Mesenteric fat pad (tissue), 1 donor: Measurements from ENCODE around the gene TXNRD2. TPM values are rescaled to one million over a fixed set of nuclear protein-coding genes. Genes with fewer than 3 reads are reported as not detected.

Experiments used
- DNase-seq: peaks from one replicate; pipeline ENCODE4 v3.0.0-alpha.2; 2020; ENCODE audit warnings: low spot score
- total RNA-seq: library from RNA; stranded (reverse); fragmentation: NEBNext Ultra II Directional; extraction: Animal tissue kit (Norgen Biotek cat#: 25700); gene quantifications from one replicate; pipeline ENCODE4 v1.2.1, GENCODE V29; 2021
- donor health status: DM: yes; HTN: yes; CAD: no.

The TXNRD2 gene
- total RNA-seq, 1 donor from 2014 or later: 20.2 TPM

GRCh38 chr22:19980766-19981165 lies 39.1 kb upstream of the TXNRD2 start:
- DNase-seq: no peak

GRCh38 chr22:19979712-19980493 lies 38.3 kb upstream of the TXNRD2 start:
- DNase-seq: no peak

- no peak for DNase-seq
These were observed 37.1 kb upstream of the TXNRD2 start for GRCh38 chr22:19978748-19979147.

- no peak for DNase-seq
These were observed 36.0 kb upstream of the TXNRD2 start for GRCh38 chr22:19977296-19978243.

- no peak for DNase-seq
These were observed 35.1 kb upstream of the TXNRD2 start for GRCh38 chr22:19976671-19977070.

- no peak for DNase-seq
These were observed 34.1 kb upstream of the TXNRD2 start for GRCh38 chr22:19975707-19976035.

- DNase-seq: no peak
These were observed 33.5 kb upstream of the TXNRD2 start for GRCh38 chr22:19974935-19975706.

GRCh38 chr22:19974268-19974861 lies 32.7 kb upstream of the TXNRD2 start:
- no peak for DNase-seq

GRCh38 chr22:19973551-19974267 lies 32.1 kb upstream of the TXNRD2 start:
- DNase-seq: no peak

GRCh38 chr22:19972652-19973550 lies 31.3 kb upstream of the TXNRD2 start:
- no peak for DNase-seq

GRCh38 chr22:19972251-19972650 lies 30.6 kb upstream of the TXNRD2 start:
- no peak for DNase-seq

GRCh38 chr22:19971276-19972124 lies 29.9 kb upstream of the TXNRD2 start:
- DNase-seq: no peak

GRCh38 chr22:19970479-19971275 lies 29.1 kb upstream of the TXNRD2 start:
- no peak for DNase-seq

- no peak for DNase-seq
These were observed 28.4 kb upstream of the TXNRD2 start for GRCh38 chr22:19970031-19970478.

GRCh38 chr22:19969141-19969928 lies 27.7 kb upstream of the TXNRD2 start:
- no peak for DNase-seq

- no peak for DNase-seq
These were observed 26.9 kb upstream of the TXNRD2 start for GRCh38 chr22:19968450-19968891.
